Kidney glomerular epithelial cell (primary cell): ENCODE measurements around the gene SMIM14.
A peak's percentile ranks its signal among the peaks of the same experiment; 100 is the strongest.
"Not testable (repeated sequence)": the region's sequence is repeated elsewhere in the genome, so short reads cannot be mapped to it uniquely, and the experiment has no call there.

ENCODE experiments used
- DNase-seq: peaks from one replicate; lab custom pipeline; 2025; lab: John Stamatoyannopoulos, UW

Gene SMIM14

DNA sequence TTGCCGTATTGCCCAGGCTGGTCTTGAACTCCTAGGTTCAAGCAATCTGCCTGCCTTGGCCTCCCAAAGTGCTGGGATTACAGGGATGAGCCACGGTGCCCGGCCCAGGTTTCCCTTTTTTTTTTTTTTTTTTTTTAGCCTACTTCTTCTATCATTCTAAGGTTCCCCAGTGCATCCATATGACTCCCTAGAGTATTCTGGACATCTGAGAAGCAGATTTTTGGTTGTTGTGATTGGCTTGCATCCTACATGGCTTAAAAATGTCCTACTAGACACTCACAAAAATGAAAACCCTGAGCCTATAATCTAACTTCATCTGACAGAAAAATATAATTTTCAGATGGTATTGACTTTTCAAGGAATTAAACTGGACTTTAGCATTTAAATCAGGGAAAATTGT is 41.7 kb downstream of the SMIM14 start:
- no peak for DNase-seq

DNA sequence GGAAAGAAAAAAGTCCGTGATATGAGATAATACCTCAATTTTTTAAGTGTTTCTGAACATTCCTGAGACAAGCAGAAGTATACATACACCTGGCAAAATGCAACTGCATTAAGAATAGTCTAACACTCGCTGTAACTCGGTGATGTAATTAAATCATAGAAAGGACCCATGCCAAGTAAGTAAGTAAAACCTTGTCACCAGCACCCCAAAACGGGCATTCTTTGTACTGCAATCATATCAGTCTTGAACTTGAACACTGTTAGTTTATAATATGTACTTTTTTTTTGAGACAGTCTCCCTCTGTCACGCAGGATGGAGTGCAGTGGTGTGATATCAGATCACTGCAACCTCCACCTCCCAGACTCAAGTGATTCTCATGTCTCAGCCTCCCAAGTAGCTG is 47.4 kb downstream of the SMIM14 start:
- DNase-seq: no peak

DNA sequence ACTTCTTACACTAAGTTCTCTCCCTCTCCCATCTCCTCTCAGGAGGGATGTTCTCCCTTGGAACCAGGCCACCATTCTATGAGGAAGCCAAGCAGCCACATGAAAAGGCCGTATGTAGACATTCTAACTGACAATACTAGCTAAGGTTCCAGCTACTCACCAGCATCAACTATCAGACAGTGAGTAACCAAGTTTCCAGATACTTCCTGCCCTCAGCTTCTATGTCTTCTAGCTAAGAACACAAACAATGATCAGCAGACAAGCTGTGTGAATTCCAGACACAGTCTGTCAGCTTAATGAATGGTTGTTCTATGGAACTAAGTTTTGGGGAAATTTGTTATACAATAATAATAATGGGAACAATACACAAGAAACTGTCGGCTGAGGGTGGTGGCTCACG is 50.8 kb downstream of the SMIM14 start:
- peak; percentile 30 for DNase-seq

DNA sequence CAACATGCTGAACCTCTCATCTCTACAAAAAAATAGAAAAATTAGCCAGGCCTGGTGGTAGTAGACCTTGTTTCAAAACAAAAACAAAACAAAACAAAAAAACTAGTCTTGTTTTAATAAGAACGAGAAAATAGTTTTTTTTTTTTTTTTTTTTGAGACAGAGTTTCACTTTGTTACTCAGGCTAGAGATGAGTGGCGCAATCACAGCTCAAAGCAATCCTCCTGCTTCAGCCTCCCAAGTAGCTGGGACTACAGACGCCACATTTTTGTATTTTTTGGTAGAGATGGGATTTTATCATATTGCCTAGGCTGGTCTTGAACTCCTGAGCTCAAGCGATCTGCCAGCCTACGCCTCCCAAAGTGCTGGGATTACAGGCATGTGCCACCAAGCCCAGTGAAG is 63.7 kb downstream of the SMIM14 start:
- no peak for DNase-seq

DNA sequence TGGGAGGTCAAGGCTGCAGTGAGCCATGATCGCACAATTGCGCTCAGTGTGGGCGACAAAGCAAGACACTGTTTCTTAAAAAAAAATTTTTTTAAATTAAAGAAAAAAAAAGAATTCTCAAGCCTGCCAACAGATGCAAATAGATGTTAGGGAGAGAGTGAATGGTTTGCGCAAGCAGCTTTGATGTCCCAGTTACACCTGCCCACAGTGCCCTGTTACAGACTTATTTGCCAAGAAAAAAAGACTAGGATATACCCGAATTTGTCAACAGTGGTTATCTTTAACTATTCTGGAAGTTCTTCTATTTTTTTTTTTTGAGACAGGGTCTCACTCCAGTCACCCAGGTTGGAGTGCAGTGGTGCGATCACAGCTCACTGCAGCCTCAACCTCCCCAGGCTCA is 67.2 kb downstream of the SMIM14 start:
- no peak for DNase-seq

DNA sequence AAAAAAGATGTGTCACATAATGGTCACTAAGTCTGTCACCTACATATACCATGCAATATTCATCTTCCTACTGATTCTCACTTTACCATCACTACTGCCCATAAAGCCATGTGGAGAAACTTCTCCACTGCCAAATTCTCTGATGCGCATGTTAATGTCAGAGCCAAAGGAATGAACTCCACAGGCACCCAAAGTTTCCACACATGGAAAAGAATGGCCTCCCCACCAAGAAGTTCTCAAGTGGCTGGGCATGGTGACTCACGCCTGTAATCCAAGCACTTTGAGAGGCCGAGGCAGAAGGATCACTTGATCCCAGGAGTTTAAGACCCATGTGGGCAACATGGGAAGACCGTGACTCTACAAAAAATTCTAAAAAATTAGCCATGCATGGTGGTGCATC is 67.6 kb downstream of the SMIM14 start:
- no peak for DNase-seq

DNA sequence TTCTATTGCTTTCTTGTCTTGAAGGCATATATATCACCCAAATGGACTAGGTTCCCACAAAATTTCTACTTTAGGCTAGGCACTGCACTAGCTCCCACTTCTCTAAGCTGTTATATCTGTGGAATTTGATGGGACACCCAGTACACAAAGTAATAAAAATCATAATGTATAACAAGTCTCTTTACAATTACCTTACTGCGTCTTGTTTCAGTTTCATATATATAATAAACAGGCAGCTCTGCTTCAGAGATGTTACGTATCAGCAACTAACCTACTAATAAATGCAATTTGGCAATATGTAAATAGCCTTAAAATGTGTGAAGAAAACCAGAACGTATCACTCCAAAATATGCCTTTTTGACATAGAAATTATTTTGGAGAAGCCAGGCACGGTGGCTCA is 69.5 kb downstream of the SMIM14 start:
- DNase-seq: no peak

DNA sequence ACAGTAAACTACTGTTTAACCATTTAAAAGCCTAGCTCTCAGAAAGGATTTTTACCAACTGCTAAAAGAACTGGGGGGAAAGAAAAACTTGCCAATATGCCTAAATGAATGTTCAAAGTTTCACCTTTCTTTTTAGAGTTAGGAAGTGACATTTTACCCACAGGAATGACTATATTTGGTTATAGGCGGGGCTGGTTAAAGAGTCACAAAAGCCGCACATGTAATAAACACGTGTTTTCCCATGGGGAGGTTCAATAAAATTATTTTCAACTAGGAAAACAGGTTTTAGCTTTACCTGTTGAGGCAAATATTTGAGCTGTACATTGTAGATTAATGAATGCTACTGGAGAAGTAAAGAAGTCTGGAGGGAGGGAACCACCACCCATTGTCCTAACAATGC is 69.9 kb downstream of the SMIM14 start:
- no peak for DNase-seq

DNA sequence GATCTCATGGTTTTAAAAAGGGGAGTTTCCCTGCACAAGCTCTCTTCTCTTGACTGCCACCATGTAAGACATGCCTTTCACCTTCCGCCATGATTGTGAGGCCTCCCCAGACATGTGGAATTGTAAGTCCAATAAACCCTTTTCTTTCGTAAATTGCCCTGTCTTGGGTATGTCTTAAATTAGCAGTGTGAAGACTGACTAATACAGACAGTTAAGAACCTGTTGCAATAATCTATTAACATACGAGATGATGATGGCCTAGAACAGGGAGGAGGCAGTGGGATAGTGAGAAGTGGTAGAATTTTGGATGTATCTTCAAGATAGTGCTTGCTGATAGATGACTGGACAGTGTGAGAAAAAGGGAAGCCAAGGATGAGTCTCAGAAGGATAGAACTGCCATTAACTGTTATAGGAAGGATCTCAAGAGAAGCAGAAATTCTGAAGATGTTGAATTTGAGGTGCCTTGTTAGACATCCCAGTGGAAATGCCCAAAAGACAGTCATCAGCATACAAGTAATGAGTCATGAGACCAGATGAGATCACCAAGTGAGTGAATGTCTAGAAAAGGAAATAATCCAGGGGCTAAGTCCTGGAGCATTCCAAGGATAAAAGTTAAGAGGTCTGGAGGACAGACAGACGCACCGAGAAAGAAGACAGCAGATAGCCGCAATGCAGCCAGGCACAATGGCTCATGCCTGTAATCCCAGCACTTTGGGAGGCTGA is 72.6 kb downstream of the SMIM14 start:
- peak; percentile 65 for DNase-seq

DNA sequence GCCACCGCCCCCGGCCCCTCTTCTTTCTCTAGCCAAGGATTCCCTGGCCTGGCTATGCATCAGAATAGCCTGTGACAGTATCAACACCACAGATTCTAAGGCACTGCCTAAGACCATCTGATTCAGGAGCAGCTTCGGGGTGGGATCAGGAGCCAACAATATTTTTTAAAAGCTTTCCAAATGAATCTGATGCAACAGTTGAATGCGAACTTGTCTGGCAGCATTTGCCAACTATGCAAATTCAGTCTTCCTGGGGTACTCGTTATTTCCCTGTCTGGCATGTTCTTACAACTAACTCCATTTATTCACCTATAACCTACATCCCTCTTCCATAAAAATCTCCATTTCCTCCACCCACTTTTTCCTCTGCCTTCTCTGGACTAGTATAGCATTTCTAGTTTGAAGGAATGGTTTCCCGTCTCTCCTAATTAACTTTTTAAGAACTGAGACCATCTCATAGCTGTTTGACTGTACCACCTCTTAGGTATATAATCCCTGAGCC is 75.3 kb downstream of the SMIM14 start:
- DNase-seq: no peak

DNA sequence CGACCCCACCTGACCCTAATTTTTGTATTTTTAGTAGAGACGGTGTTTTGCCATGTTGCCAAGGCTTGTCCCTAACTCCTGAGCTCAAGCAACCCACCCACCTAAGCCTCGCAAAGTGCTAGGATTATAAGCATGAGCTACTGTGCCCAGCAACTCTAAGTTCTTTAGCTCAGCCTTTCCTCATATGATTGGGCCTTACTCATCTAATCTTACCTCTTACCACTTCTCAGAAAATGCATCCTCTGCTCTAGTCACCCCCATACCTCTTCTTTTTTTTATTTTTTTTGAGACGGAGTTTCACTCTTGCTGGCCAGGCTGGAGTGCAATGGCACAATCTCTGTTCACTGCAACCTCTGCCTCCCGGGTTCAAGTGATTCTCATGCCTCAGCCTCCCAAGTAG is 75.9 kb downstream of the SMIM14 start:
- no peak for DNase-seq

DNA sequence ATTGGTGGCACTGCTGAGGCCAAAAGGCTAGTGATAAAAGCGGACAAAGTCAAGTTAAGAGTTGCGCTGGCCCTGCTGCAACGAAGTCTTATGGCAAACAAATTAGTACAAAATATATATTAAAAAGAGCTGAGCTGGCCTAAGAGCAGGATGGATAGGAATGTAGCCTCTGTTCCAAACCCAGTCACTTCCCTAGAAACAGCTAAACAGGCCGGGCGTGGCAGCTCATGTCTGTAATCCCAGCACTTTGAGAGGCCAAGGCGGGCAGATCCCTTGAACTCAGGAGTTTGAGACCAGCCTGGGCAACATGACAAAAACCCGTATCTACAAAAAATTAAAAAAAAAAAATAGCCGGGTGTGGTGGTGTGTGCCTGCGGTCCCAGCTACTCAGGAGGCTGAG is 79.0 kb downstream of the SMIM14 start:
- no peak for DNase-seq

DNA sequence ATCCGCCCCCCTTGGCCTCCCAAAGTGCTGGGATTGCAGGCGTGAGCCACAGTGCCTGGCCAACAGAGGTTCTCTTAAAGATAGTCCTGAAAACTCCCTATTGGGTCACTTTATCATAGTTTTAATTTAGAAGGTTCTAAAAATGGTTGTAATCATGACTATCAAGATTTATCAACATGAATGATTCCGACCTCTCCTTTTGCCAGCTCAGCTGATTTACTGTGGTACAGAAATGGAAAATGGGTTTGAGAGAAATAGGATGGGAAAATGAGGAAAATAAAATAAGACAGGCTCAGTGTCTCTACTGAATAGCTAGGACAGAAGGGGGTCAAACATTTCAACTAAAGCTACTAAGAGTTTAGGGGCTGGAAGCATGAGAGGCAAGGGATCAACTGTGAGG is 83.2 kb downstream of the SMIM14 start:
- no peak for DNase-seq

DNA sequence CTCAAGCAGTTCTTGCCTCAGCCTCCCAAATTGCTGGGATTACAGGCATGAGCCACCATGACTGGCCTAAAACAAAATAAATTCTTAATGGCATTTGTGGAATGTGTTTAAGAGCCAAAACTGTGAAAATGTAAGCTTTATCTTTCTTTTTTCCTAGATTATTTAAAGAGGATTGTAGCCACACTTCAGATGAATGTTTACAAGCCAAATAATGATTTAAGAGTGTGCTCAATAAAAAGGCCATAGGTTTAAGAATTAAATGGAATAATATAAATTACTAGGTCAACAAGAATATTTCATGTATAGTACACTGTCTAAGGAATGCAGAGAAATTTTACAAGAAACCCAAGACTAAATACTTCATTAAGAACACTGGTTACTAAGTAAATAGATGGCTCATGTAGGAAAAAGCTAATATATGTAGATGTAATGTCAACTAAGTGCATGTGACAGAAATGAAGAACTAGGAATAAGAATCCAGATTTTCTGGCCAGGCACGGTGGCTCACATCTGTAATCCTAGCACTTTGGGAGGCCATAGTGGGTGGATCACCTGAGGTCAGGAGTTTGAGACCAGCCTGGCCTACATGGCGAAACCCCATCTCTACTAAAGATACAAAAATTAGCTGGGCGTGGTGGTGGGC is 90.1 kb downstream of the SMIM14 start:
- DNase-seq: no peak

DNA sequence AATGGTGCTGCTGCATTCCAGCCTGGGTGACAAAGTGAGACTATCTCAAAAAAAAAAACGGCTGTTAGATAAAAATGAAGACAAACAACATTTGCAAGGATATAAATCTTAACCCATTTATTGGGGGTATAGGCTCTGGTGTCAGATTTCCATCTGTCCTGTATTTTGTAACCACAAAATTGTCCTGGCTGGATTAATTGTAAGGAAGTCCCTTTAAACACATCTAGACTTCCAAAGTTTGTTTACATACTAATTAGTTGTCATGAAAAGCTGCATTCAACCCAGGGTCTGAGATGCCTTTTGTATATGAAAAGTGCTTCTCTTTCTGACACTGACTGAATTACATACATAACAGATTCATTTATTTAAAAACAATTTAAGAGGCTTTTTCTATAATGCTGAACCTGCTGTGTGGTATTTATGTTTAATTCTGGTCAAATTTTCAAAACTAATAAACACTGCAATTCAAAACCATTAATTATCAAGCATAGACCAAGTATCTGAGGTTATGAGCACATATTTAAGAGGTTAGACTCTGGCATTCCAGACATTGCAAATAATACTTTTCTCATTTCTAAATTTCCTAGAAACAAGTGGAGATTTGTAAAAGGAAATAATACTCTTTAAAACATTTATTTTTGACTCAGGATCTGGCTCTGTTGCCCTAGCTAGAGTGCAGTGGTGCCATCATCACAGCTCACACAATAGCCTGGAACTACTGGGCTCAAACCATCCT is 93.9 kb downstream of the SMIM14 start:
- DNase-seq: no peak

DNA sequence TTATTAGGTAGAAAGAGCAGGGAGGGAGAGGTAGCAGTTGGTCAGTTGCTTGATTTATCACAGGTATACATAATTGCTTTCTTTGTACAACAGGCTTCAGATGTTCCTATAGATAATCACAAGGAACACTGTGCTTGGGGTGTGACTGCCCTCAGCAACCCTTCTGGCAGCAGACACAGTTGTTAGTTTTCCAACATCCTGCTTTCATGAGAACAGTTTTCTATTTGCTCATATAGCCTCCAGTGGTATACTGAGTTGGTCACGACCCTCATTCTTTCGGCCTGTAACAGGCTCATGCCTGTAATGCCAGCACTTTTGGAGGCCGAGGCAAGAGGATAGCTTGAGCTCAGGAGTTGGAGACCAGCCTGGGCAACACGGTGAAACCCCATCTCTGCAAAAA is 94.6 kb downstream of the SMIM14 start:
- not testable (repeated sequence) for DNase-seq

DNA sequence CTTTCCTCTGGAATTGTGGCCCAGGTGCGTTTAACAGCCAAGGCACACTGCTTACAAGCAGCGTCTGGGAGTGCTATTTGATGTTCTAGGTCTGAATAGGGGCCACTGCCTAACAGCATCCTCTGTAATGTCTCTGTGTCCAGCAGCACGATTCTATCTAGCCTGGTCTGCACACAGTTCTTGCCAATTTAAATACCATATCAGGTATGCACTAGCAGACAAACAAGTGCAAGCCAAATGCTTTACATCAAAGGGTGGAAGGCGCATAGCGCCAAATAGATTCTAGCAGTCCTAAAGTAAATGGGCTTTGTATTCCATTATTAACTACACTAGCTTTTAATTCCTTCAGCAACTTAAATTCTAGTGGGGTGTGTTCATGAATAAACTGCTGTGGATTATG is 95.6 kb downstream of the SMIM14 start:
- DNase-seq: no peak

DNA sequence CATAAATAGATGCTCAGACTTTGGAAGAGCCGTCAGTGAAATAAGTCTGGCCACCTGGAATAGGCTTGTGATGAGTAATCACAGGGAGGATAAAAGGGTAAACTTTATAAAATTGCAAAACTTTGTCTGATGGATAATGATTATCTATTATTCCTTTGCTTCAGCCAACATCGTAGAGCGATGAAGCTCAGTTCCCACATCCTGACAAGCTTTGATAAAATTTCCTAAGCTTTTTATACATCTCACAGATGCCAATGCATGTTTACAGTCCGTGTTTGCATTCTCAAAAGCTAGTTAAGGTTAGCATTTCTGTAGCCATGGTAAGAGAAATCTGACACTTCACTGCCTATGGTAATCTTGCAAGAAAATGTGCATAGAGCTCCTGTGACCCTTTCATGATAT is 96.1 kb downstream of the SMIM14 start:
- no peak for DNase-seq

DNA sequence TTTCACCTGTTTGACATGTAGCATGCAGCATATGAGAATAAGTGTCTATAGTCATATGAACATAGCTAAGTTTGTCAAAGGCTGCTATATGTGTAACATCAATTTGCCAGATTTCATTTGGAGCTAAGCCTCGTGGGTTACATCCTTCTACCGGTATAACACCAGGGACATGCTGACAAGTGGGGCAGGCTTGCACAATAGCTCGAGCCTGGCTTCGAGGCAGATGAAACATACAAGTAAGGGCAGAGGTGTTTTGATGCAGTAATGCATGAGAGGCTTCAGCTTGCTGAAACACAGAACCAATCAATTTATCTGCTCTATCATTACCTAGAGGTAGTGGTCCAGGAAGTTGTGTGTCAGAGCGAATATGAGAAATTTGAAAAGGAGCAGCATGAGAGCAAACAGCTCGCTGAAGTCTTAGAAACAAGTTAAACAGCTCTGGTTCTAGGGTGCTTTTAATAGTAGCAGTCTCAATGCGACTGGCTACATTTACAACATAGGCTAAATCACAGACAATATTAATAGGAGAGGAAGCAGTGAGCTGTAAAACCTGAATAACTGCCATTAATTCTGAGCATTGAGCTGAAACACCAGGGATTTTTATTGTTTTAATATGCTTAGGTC is 96.6 kb downstream of the SMIM14 start:
- peak; percentile 83 for DNase-seq

DNA sequence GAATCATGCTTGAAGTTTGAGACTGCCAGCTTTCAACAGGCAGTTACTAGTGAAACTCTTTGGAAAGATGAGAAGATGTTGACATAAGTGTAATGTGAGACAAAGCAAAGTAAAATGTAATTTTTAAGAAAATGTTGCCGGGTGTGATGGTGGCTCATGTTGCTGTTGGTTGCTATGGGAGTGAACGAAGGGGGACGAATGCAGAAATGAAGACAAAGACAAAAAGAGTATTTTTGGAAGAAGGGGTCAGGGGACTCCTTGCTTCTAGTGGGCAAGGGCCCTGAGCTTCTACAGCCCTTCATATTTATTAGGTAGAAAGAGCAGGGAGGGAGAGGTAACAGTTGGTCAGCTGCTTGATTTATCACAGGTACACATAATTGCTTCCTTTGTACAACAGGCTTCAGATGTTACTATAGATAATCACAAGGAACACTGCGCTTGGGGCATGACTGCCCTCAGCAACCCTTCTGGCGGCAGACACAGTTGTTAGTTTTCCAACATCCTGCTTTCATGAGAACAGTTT is 99.5 kb downstream of the SMIM14 start:
- peak; percentile 34 for DNase-seq

DNA sequence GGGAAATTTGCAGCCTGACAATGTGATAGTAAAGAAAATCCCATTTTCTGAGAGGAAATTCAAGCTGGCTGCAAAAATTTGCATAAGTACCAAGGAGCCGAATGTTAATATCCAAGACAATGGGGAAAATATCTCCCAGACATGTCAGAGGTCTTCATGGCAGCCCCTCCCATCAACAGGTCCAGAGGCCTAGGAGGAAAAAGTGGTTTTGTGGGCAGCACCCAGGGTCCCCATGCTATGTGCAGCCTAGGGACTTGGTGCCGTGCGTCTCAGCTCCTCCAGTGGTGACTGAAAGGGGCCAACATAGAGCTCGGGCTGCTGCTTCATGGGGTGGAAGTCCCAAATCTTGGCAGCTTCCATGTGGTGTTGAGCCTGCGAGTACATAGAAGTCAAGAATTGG is 105.1 kb downstream of the SMIM14 start:
- DNase-seq: no peak

DNA sequence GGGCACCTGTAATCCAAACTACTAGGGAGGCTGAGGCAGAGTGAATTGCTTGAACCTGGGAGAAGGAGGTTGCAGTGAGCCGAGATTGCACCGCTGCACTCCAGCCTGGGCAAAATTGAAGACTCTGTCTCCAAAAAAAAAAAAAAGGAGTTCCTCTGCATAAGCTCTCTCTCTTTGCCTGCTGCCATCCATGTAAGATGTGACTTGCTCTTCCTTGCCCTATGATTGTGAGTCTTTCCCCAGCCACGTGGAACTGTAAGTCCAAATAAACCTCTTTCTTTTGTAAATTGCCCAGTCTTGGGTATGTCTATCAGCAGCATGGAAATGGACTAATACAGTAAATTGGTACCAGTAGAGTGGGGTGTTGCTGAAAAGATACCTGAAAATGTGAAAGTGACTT is 106.4 kb downstream of the SMIM14 start:
- DNase-seq: not testable (repeated sequence)
